Hematopoietic multipotent progenitor cell (in vitro differentiated cells): ENCODE results near the gene CLCN6. TPM values are rescaled to one million over a fixed set of nuclear protein-coding genes. Genes with fewer than 3 reads are reported as not detected.

ENCODE experiments used
- small RNA-seq: library from RNA; depleted of rRNA; stranded (forward); fragments of <200 nt; gene quantifications from one replicate; pipeline ENCODE3, GENCODE V24; 2012
- total RNA-seq: library from RNA; depleted of rRNA; stranded (reverse); fragments of >200 nt; gene quantifications from one replicate; pipeline ENCODE4 v1.2.3, GENCODE V29; 2012

Gene CLCN6
- total RNA-seq, 1 donor, result 12.7 TPM

Small RNAs within 50 kb of the gene (small RNA-seq; reads per million reads assigned to genes)
- gene RF02156, result not detected
- gene RF02157, result not detected
- gene RF02158, result not detected

Other genes with a start within 250 kb of the CLCN6 start
- 0.27 TPM for gene FBXO2, start 151.8 kb upstream of the CLCN6 start, total RNA-seq
- gene FBXO44, start 151.3 kb upstream of the CLCN6 start, total RNA-seq, result 10.5 TPM
- 12.4 TPM for gene FBXO6, start 142.0 kb upstream of the CLCN6 start, total RNA-seq
- gene MAD2L2, start 125.0 kb upstream of the CLCN6 start, total RNA-seq, result 53.1 TPM
- 0.27 TPM for gene DRAXIN, start 114.5 kb upstream of the CLCN6 start, total RNA-seq
- gene AGTRAP, start 70.1 kb upstream of the CLCN6 start, total RNA-seq, result 47.9 TPM
- not detected for gene C1orf167, start 44.0 kb upstream of the CLCN6 start, total RNA-seq
- gene MTHFR, start 227 bp upstream of the CLCN6 start, total RNA-seq, result 40.9 TPM
- not detected for gene NPPA, start 41.6 kb downstream of the CLCN6 start, total RNA-seq
- not detected for gene NPPB, start 52.8 kb downstream of the CLCN6 start, total RNA-seq
- gene KIAA2013, start 120.2 kb downstream of the CLCN6 start, total RNA-seq, result 77.0 TPM
- 35.5 TPM for gene PLOD1, start 128.5 kb downstream of the CLCN6 start, total RNA-seq
- gene MFN2, start 174.3 kb downstream of the CLCN6 start, total RNA-seq, result 32.6 TPM
- 31.2 TPM for gene MIIP, start 213.3 kb downstream of the CLCN6 start, total RNA-seq